ENCODE data around the gene CAST.

DNA sequence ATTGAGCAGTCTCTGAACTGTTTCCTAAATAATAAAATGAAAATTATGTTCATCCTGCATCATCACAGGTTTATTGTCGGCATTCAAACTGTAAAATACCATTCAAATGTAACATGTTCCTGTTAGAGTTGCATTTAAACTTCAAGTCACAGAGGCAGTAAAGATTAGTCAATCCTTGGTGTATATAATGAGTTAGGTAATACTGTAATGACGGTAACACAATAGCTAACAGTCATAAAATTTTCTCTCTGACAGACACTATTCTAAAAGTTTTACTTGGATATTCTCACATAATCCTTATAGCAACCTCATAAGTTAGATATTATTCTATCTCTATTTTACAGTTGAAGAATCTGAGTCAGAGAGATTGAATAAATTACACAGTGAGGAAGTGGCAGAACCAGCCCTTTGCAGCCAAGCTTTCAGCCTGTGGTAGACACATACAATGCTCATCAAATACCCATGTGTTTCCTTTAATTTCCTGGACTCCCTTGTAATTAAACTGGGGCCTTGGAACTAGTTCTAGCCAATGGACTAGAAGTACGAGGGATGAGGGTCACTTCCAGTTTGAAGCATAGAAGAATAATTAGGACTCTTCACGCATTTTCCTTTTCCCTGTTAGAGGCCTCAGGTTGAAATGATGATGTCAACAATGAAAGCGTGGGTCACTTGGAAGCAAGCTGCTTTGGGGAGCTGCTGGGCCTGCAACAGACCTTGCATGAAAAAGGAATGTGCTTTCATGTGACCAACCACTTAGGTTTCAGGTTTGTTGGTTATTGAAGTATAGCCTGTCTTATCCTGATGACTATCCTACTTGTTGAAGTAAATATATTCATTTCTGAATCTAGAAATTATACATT is 12.3 kb upstream of the CAST start:
- TF ChIP-seq ZFP36 (IDR thresholded peaks at IDR 0.05; ENCODE audit: borderline replicate concordance, partially characterized antibody) (no peak), JUNB (IDR thresholded peaks at IDR 0.05) (no peak), CEBPB (IDR thresholded peaks at IDR 0.05) (no peak), EP300 (IDR thresholded peaks at IDR 0.05) (no peak), RAD21 (conservative IDR thresholded peaks at IDR 0.05 in 1 of 2, IDR thresholded peaks at IDR 0.05 in 1 of 2) (no peak), CHD2 (IDR thresholded peaks at IDR 0.05; ENCODE audit: low read length, partially characterized antibody) (no peak), PHF8 (IDR thresholded peaks at IDR 0.05; ENCODE audit: borderline replicate concordance, low read depth) (no peak), KDM1A (IDR thresholded peaks at IDR 0.05; ENCODE audit: low read depth) (no peak), POLR2A (IDR thresholded peaks at IDR 0.05; ENCODE audit: low read length) (no peak)
- TF ChIP-seq, protein P1, sequence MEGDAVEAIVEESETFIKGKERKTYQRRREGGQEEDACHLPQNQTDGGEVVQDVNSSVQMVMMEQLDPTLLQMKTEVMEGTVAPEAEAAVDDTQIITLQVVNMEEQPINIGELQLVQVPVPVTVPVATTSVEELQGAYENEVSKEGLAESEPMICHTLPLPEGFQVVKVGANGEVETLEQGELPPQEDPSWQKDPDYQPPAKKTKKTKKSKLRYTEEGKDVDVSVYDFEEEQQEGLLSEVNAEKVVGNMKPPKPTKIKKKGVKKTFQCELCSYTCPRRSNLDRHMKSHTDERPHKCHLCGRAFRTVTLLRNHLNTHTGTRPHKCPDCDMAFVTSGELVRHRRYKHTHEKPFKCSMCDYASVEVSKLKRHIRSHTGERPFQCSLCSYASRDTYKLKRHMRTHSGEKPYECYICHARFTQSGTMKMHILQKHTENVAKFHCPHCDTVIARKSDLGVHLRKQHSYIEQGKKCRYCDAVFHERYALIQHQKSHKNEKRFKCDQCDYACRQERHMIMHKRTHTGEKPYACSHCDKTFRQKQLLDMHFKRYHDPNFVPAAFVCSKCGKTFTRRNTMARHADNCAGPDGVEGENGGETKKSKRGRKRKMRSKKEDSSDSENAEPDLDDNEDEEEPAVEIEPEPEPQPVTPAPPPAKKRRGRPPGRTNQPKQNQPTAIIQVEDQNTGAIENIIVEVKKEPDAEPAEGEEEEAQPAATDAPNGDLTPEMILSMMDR (IDR thresholded peaks at IDR 0.05), result no peak
